GM19468 (cell line): ENCODE results near the gene SAMD4A.

Experiments
- ATAC-seq: cut with Tn5 transposase; IDR thresholded peaks from one replicate; pipeline ENCODE4 v1.9.1; 2021; ENCODE audit warnings: mild to moderate bottlenecking, moderate library complexity, moderate number of reproducible peaks; ENCODE audit not compliant: unreplicated experiment; ENCODE audit errors: extremely low read depth

SAMD4A gene

GRCh38 chr14:54716862-54717261, 149.9 kb downstream of the SAMD4A start:
- ATAC-seq, result no peak

- ATAC-seq, result no peak
These were observed 151.1 kb downstream of the SAMD4A start for GRCh38 chr14:54718046-54718445.

DNA sequence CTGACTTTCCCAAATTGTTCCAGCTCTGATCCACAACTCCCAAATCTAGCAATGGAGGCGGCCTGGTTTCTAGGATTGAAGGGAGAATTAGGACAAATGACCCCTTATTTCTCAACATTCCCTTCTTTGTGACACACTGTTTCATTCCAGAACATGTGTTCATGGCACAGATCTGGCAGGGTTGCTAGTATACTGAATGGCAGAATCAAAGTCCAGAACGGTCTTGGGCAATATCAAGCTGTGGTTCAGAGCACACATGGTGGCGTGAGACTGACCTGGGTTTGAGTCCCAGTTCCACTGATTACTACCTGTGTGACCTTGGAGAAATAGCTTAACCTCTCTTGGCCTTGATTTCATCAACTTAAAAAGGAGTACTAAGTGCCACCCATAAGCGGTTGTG, 152.5 kb downstream of the SAMD4A start:
- no peak for ATAC-seq

DNA sequence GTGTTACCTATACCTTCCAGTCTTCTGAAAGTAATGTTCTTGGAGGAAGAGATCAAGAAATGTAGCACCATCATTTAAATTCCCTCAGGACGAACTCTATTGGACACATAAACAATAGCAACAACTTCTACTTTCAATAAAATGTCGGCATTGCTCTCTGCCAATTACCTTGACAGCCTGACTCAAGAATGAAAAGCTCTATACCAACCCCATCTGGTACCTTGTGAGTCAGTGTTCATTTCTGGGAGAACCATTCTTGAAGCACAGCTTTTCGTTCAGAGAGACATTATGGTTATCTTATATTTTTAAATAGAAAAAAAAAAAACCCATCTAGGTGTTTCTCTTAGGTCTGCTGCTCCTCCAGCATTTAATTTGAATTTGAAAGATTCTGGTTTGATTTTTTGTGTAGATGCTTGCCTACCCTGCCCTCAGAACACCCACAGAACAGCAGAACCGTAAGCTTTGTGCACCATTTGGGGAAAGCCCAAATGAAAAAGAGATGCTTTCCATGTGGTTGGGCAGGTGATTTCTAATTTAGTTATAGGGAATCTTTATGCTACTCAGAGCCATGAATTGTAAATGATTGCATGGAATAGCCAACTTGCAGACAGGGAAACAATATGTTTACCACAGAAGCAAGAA, 156.0 kb downstream of the SAMD4A start:
- no peak for ATAC-seq

GRCh38 chr14:54724123-54724522, 157.2 kb downstream of the SAMD4A start:
- no peak for ATAC-seq

DNA sequence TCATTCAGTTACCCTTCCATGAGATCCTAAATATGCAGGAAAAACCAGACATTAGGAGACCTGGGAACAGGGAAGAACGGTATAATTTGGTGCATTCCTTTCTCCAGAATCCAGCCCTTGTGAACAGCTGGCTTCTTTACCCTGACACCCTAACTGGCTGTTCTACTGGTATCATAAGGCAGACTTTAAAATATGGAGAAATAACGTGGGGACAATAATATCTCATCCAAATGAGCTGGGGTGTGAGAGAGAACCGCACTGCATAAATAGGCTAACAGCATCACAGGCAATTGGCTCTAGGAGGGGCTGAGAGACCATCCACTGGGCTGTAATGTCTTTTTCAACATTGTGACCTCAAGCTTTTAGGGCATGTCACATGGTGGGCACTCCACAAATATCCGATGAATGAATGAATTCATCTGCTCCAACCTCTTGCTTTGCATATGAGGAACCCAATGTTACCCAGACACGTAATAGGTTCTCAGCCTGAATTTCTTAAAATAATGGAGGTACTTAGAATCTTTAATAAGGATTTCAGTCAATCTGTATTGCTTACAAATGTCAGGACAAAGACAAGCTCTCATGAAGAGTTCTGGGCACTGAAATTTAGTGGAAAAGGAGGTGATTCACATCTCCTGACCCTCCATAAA, 157.9 kb downstream of the SAMD4A start:
- ATAC-seq, result no peak

GRCh38 chr14:54725998-54726397, 159.1 kb downstream of the SAMD4A start:
- ATAC-seq, result no peak

DNA sequence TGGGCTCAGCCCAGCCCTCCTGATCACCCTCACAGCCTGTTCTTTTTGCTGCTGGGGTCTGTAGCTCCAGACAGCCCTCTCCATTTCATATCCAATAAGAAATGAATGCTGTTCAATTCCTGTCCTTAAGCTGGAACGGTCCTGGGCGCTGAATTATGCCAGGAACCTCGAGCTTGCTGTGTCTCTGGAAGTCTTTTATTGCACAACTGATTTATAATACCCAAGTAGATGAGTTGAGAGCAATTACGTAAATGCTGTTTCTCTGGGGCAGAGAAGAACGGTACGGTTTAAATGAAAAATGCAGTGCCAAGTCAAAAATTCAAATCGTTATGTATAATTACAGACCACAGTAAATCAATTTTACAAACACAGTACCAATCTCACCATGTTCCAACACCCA, 161.0 kb downstream of the SAMD4A start:
- ATAC-seq, result no peak

DNA sequence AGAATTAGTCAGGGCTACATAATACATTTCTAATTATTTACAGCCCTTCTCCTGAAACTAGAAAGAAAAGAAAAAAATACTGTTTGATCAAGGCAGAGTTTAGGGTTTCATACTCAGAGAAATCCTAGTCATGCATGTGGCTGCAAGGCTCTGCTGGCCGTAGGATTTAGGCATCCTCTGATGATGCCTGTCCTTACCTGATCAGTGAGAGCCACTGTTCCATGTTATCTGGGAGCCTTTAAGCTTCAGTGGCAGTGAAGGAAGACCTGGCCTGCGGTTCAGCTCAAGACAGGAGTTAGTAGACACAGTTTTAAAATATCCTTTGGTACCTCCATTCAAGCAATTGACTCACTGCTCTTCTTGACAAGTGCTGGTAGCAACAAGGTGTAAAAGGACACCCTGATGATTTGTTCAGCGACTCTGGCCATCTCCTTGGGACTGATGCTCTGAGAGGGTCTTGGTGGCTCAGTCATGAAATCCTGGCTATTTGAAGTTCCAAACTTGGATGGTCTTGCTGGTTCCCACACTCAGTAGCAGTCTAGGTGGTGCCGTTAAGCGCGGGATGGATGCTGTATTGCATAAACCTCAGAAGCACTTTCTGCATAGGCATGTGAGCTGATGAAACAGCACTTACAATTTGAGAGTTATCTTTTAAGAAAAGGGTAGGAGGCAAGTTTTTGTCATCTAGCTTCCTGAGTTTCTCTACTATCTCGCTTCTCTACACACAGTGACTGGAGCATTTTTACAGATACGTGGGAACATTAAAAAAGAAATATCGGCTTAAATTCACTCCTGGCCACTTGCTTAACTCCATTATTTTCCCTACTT, 162.0 kb downstream of the SAMD4A start:
- ATAC-seq, result no peak

- ATAC-seq, result peak; percentile 82
These were observed 163.4 kb downstream of the SAMD4A start for GRCh38 chr14:54730156-54730961.

- ATAC-seq, result no peak
These were observed 168.0 kb downstream of the SAMD4A start for GRCh38 chr14:54734966-54735365.

GRCh38 chr14:54735424-54735823, 168.5 kb downstream of the SAMD4A start:
- ATAC-seq, result no peak

DNA sequence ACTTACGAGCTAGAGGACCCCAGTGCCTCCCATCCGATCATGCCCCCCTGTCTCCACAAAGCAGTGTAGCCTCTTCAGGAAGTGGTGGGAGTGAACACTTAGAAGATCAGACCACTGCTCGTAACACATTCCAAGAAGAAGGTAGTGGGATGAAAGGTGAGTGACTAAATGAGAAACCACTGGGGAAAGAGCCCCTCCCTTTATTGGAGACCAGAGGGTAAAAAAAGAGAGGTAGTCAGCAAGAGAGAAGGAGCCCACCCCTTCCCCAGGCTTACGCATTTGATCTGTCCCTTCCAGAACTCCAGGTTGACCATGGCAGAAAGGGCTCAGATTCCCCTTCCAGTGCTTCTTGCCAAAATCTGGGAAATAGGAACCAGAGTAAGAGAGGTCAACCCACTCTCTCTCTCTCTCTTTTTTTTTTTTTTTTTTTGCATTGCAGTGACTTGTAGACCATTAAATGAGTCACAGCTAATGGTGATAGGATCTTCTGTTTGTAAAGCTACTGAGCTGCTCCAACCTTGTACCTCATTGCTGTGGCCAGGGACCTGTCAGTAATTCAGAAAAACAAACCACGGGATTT, 170.3 kb downstream of the SAMD4A start:
- no peak for ATAC-seq

DNA sequence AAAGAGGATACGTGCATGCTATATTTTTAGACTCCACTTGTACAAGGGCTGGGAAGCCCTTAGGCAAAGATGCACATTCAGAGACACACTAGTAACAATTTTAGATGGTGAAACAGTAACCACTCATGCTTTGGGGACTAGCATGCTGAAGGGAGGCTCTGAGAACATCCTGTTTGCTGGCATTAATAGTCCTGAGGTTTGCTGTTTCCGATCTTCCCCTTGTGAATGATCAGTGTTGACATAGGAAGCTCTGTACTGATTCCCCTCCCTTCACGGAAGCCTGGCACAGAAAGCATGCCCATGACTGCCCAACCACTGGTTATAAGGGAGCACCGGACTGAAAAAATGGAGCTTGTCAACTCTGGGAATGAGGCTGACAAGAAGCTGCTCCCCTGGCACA, 171.1 kb downstream of the SAMD4A start:
- no peak for ATAC-seq

DNA sequence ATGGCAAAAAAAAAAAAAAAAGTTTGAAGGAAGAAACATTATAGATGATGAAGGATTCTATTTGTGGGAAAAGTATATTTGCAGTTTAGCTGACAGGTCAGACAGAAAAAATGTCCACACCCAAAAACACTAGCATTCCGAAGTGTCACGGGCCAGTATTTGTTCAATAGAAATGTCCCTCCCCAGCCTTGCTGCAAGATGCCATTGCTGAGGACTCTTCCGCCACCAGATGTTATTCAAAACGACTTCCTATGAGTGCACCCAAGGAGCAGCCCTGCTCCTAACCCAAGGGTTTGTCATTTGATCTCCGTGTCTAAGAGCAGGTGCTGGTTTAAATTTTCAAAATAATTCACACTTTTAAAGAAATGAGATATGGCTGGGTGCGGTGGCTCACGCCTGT, 172.6 kb downstream of the SAMD4A start:
- ATAC-seq, result no peak

DNA sequence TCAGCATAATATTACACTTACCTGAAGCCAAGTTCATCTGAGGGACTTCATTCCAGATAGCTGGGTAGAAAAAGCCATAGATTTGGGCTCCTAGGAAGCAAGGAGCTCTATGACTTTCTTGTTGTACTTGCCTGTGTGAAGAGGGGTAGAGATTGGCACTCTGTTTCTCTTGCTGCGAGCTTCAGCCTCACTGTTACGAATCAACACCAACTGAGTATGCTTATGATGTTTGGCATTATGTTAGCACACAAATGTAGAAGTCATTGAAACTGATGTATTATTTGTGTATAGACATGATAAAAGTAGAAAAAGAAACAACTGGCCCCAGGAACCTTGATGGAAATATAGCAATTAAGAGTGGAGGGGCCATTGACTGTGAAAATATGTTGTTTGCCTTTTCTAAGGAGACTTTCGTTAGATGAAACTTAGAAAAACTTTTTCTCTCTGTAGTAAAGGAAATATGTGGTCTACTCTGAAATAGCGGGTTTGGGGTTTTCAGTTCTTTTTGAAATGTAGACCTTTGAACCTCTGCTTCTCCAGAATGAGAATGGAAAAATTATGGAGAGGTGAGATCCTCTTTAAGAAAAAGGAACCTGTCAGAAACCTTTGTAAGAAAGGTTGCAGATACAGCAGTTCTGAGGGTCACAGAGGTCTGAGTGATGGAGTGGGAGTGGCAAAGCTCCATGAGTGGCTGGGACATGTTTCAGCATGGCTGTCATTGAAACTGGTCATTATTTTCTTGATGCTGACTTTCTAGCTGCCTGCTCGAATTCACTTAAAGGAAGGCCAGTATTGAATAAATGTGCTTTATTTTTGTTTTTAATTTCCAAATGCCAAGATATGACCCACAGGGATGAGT, 175.8 kb downstream of the SAMD4A start:
- no peak for ATAC-seq

GRCh38 chr14:54743382-54743781, 176.5 kb downstream of the SAMD4A start:
- ATAC-seq, result no peak

- ATAC-seq, result no peak
These were observed 179.1 kb downstream of the SAMD4A start for GRCh38 chr14:54746019-54746418.

- no peak for ATAC-seq
These were observed 180.7 kb downstream of the SAMD4A start for GRCh38 chr14:54747616-54748015.
